Gastroesophageal sphincter (tissue), 3 donors: ENCODE measurements around the gene ADH5.

Experiments used
- POLR2A ChIP-seq, 2 donors: fragments of 450-650 bp; IDR thresholded peaks; one replicate each; pipeline ENCODE4 v1.6.1; 2017; ENCODE audit warnings: antibody characterized with exemption in 2 of 2, mild to moderate bottlenecking in 2 of 2, moderate library complexity in 1 of 2
- TF ChIP-seq, protein P1 (sequence below), 4 experiments: fragments of 200-600 bp in 2 of 4; fragments of 450-650 bp in 2 of 4; sonication (generic) in 1 of 4; IDR thresholded peaks; one replicate each; pipeline ENCODE4 v1.5.1; 2017 to 2019; ENCODE audit warnings: antibody characterized with exemption in 4 of 4, mild to moderate bottlenecking in 2 of 4, moderate library complexity in 2 of 4

DNA sequence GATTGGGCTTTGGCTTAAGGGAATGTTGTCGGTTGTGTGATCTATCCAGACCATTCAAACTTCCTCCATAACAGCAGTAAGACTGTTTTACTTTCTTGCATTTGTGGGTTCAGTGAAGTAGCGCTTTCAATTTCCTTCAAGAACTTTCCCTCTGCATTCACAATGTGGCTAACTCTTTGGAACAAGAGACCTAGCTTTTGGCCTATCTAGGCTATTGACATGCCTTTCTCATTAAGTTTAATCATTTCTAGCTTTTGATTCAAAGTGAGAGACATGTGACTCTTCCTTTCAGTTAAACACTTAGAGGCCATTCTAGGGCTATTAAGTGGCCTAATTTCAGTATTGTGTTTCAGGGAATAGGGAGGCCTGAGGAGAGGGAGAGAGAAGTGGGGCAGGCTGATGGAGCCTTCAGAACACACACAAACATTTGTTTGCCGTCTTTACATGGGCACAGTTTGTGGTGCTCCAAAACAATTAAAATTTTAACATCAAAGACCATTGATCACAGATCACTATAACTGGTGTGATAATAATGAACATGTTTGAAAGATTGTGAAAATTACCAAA, 34.1 kb downstream of the ADH5 start:
- no peak for TF ChIP-seq POLR2A (IDR thresholded peaks at IDR 0.05)
- TF ChIP-seq, protein P1, sequence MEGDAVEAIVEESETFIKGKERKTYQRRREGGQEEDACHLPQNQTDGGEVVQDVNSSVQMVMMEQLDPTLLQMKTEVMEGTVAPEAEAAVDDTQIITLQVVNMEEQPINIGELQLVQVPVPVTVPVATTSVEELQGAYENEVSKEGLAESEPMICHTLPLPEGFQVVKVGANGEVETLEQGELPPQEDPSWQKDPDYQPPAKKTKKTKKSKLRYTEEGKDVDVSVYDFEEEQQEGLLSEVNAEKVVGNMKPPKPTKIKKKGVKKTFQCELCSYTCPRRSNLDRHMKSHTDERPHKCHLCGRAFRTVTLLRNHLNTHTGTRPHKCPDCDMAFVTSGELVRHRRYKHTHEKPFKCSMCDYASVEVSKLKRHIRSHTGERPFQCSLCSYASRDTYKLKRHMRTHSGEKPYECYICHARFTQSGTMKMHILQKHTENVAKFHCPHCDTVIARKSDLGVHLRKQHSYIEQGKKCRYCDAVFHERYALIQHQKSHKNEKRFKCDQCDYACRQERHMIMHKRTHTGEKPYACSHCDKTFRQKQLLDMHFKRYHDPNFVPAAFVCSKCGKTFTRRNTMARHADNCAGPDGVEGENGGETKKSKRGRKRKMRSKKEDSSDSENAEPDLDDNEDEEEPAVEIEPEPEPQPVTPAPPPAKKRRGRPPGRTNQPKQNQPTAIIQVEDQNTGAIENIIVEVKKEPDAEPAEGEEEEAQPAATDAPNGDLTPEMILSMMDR (IDR thresholded peaks at IDR 0.05) = no peak
